Measurements from ENCODE around the gene NFATC1.

DNA sequence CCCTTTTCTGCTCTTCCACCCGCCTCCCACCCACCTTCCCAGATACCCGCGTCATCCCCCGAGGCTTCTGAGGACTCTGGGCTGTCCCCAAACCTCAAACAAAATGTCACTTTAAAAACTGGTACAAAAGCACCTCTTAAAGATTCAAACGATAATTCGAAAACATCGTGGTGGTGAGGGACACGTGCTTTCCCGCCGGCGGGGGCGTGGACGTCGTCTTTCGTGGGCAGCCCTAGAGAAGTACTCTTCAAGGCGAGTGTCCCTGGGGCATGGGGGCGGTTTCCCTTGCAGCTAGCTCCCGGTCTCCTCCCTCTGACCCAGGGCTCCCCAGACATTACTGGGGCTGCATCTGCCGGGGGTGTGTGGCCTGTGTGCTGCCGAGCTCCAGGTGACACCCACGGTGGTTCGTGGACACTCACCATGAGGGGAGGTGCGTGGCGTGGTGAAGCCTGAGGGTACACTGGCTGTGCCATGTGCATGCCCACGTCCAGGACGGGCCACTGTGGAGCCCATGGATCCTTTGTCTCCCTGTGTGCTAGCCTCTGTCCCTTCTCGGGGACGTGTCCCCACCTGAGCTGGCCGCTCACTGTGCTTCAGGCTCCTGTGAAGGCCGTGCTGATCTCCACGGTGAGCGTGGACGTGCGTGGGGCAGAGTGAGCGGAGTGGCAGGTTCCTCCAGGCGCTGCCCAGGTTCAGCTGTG, 117.8 kb downstream of the NFATC1 start:
- TF ChIP-seq CTCF (IDR thresholded peaks at IDR 0.05; ENCODE audit: borderline replicate concordance, extremely low read depth, low read length, poor library complexity, severe bottlenecking) (no peak), EZH2 (IDR thresholded peaks at IDR 0.05; ENCODE audit: borderline replicate concordance, low read depth, low read length, severe bottlenecking) (no peak)

All from DND-41 (cell line).